ENCODE measurements around the gene KCNMB3. TPM values are rescaled to one million over a fixed set of nuclear protein-coding genes. Genes with fewer than 3 reads are reported as not detected.

Gene KCNMB3
- total and polyA plus RNA-seq, 2 of the 8 experiments (the other 6 are each of a cell fraction or from before 2014, with no cell fraction given): 1.7 to 2.0 TPM

GRCh38 chr3:179292450-179292849, 41.5 kb upstream of the KCNMB3 start:
- H4K20me1 ChIP-seq (replicated peaks in 1 of 2; ENCODE audit: control insufficient read depth in 1 of 2, insufficient read depth in 2 of 2, low read length in 2 of 2): no peaks in the 10 kb centered on the region
- ChIA-PET CTCF (ENCODE audit: partially characterized antibody) (interaction anchor here (0.6 to 1.9 kb wide), 4 partner anchors 11 to 224 kb away, joined by 3 to 6 read pairs (median 4); no protein-coding TSS in a partner anchor), POLR2A (ENCODE audit: partially characterized antibody) (no interaction called here)
- no peak overlapping the region for H2BK15ac ChIP-seq (ENCODE audit: low read length)
- H3K14ac ChIP-seq (ENCODE audit: insufficient read length): no peak overlapping the region
- no peak overlapping the region for H4K8ac ChIP-seq (ENCODE audit: extremely low read depth, insufficient read depth, low read length)
- FAIRE-seq: no peak
- DNase-seq (ENCODE audit: low read depth in 1 of 2, low spot score in 2 of 2): no peak
- H2BK12ac ChIP-seq (ENCODE audit: low read depth, low read length): no peak overlapping the region
- H3K79me1 ChIP-seq (ENCODE audit: low read depth, low read length): no peaks in the 10 kb centered on the region
- H2AFZ ChIP-seq (ENCODE audit: low read length): no peak overlapping the region
- no peak overlapping the region for H3K9ac ChIP-seq (replicated peaks in 1 of 4; ENCODE audit: extremely low read depth in 1 of 4, low read depth in 3 of 4, low read length in 3 of 4)
- H3K9me3 ChIP-seq (ENCODE audit: insufficient read depth in 2 of 2, low read depth in 1 of 2, low read length in 1 of 2): peaks cover 0 to 3% of the 10 kb centered on the region in 2 experiments; a peak in 1 of 4 replicates
- no peak overlapping the region for H2AK5ac ChIP-seq (ENCODE audit: low read depth, low read length)
- no peak overlapping the region for H3K4ac ChIP-seq (replicated peaks; ENCODE audit: insufficient read length, low read depth, low read length)
- WGBS, 2 experiments (ENCODE audit: extremely low coverage in 1 of 2, insufficient coverage in 1 of 2, insufficient read length in 1 of 2, insufficient replicate concordance in 2 of 2, low coverage in 1 of 2, low lambda C conversion rate in 2 of 2, missing lambda C conversion rate in 1 of 2): 93% methylated on average over 2 of the region's 2 CpGs; no CpG with 5 or more reads in 1 of the 2 experiments
- H3K56ac ChIP-seq (replicated peaks; ENCODE audit: insufficient read length, low read depth, low read length): no peak overlapping the region
- no peaks in the 10 kb centered on the region for H3K27me3 ChIP-seq (replicated peaks in 1 of 4; ENCODE audit: control insufficient read depth in 3 of 4, extremely low read depth in 1 of 4, insufficient read depth in 3 of 4, low read length in 3 of 4)
- H3K36me3 ChIP-seq (ENCODE audit: control insufficient read depth in 2 of 4, insufficient read depth in 4 of 4, low read length in 3 of 4): no peaks in the 10 kb centered on the region
- no peak overlapping the region for H3K27ac ChIP-seq (ENCODE audit: low read depth, low read length)
- no peaks in the 10 kb centered on the region for H3K79me2 ChIP-seq (ENCODE audit: control insufficient read depth in 1 of 2, insufficient read depth in 2 of 2, low read length in 2 of 2)
- H3K23ac ChIP-seq (ENCODE audit: insufficient read length): no peak overlapping the region
- H2BK5ac ChIP-seq (ENCODE audit: low read depth, low read length): no peak overlapping the region
- H4K5ac ChIP-seq (ENCODE audit: insufficient read length, low read depth, low read length): no peak overlapping the region
- H3K4me2 ChIP-seq (ENCODE audit: insufficient read depth in 1 of 2, low read depth in 2 of 2, low read length in 2 of 2): no peak overlapping the region
- H2BK120ac ChIP-seq (replicated peaks; ENCODE audit: low read depth, low read length): no peak overlapping the region
- no peaks in the 10 kb centered on the region for H3K23me2 ChIP-seq (ENCODE audit: low read depth, low read length)
- H3K18ac ChIP-seq (ENCODE audit: extremely low read depth, low read length): no peak overlapping the region
- no peaks in the 10 kb centered on the region for H3K4me1 ChIP-seq (replicated peaks in 1 of 4; ENCODE audit: control insufficient read depth in 3 of 4, insufficient read depth in 4 of 4, low read length in 3 of 4)
- H4K91ac ChIP-seq (replicated peaks; ENCODE audit: insufficient read length, low read length): no peak overlapping the region
- H3K4me3 ChIP-seq (ENCODE audit: extremely low read depth in 1 of 4, insufficient read depth in 2 of 4, low read depth in 3 of 4, low read length in 4 of 4): no peak overlapping the region
- no peak overlapping the region for H2BK20ac ChIP-seq (ENCODE audit: low read length)
- TF ChIP-seq BCL11A (IDR thresholded peaks at IDR 0.05; ENCODE audit: low read depth in 2 of 2, low read length in 2 of 2): no peak
- TF ChIP-seq CHD1 (IDR thresholded peaks at IDR 0.05; ENCODE audit: low read depth, low read length): no peak
- no peak for TF ChIP-seq TAF1 (IDR thresholded peaks at IDR 0.05; ENCODE audit: low read depth, low read length)
- no peak for TF ChIP-seq KDM1A (IDR thresholded peaks at IDR 0.05; ENCODE audit: borderline replicate concordance, low read length)
